SHP77 treated with DMSO at 0.1 percent for 48 hours (cell line): ENCODE data around the gene AMIGO1.
"Not testable (repeated sequence)": the region's sequence is repeated elsewhere in the genome, so short reads cannot be mapped to it uniquely, and the experiment has no call there.

Experiments used
- DNase-seq: peaks from one replicate; lab custom pipeline; 2025; lab: John Stamatoyannopoulos, UW

The AMIGO1 gene

DNA sequence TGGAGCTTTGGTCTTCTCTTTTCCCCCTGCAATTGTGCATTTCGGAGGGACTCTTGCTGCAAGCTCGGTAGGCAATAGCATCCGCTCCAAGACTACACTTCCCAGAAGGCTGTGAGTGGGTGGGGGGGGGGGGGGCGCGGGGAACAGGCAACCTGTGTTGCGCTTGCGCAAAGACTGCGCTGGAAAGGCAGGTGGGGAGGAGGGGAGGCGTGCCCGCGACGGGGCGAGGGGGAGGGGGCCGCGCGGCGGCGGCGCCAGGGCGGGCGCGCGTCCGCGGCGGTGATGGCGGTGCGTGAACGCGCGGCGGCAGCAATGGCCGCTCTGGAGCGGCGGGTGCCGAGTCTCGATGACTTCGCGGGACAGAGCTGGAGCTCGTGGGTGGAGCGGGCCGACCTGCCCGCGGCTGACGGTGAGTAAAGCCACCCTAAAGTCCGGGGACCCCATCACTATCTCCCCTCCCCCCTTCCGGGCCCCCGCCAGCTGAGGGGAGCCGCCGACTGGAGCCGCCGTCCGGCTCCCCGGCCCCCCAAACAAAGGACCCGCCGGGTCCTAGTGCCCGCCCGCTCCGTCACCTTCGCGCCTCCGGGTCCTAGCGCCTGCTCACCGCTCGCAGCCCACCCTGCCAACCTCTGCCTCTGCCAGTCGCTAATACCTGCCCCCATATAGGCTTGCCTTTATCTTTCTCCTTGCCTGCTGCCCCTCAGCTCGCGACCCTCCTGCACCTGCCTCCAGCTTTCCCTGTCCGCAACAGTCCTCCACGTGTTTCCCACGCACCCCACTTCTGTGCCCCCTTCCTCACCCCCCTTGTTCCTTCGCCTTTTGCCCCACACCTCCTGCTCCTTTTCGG lies 25.6 kb downstream of the AMIGO1 start, which contains the start of gene ATXN7L2:
Gene ATXN7L2, plus strand, starts transcription at position 234 of the 847 bp plus-strand sequence. Its CDS starts 49 bp downstream, at position 283.
- DNase-seq, result peak; percentile 58

DNA sequence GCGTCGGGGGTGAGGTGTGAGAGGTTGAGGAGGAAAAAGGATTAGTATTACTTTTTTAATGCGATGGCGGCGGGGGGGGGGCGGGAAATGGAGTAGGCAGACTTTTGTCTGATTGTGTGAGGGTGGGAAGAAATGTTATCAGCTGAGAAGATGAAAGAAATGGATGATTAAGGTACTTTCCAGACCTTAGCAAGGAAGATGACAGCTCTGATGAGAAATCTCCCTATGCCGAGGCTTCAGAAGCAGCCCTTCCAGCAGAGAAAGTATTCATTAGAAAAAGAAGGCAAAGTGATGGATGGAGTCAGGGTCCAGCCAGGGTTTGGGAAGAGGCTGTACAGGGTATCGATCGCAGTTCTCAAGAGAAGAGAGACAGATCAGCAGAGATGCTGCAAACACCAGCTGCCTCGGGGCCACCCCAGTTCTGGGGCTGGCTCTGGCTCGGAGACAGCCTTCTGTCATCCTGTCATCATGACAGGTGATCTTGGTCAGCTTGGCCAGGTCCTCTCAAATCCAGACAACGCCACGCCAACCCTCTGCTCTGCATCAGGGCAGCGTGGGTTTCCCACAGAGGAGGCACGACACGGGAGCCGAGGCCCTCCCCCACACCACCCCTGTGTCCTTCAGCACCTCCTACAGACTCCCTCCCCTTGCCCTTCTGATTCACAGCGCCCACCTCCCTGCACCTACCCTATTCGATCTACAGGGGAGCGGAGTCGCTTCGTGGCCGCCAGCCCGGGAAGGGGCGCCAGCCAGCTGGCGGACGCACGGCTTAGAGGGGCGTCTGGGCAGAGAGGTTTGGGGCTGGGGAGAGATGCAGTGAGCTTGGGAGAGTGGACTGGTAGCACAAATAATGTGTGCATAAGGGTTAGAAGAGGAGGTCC lies 26.5 kb downstream of the AMIGO1 start:
- no peak for DNase-seq

GRCh38 chr1:109482242-109482641 lies 27.3 kb downstream of the AMIGO1 start:
- DNase-seq, result no peak

GRCh38 chr1:109481646-109482045 lies 27.9 kb downstream of the AMIGO1 start:
- DNase-seq, result no peak

DNA sequence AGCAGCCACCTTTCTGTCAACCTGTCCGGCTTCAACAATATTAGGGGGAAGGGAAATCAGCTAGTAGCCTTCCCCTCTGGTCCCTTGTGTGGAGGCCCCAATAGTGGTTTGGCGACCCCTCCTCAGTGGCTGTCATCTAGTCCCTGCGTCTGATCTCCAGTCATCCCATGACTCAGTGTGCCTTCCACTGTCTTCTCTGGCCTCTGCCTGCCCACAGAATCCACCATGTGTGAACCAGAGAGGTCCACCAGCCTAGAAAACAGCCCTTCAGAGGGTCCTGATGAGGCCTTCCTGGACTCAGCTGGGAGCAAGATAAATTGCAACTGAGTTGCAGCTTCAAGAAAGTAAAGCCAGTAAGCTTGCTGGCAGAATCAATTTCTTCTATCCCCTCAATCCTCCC lies 29.6 kb downstream of the AMIGO1 start:
- DNase-seq, result no peak

DNA sequence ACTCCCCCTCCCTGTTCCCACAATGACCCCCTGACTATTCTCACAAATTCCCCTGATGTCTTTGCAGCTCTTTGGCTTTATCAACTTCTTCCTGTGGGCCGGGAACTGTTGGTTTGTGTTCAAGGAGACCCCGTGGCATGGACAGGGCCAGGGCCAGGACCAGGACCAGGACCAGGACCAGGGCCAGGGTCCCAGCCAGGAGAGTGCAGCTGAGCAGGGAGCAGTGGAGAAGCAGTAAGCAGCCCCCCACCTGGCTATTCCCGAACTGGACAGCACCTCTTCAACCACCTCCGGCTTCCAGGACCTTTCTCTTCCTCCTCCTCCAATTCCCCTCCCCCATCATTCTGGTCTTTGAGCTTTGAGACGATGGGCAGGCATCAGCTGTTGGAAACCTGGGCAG lies 30.2 kb downstream of the AMIGO1 start:
- no peak for DNase-seq

DNA sequence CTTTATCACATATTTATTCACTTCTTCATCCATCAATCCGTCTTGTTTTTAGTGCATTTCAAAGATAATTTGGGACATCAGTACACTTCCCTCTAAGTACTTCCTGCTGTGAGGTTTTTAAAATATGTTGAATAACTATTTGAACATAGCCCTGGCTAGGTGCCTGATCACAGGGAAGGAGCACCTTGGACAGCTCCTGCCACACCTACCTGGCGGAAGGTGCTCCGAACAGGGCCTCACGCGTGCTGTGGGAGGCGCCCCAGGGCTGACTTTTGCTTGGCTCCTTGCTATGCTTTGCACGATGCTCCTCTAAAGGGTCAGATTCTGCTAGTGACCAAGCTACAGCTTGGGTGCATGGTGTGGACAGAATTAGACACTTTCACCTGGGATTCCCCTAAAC lies 30.7 kb downstream of the AMIGO1 start:
- no peak for DNase-seq

DNA sequence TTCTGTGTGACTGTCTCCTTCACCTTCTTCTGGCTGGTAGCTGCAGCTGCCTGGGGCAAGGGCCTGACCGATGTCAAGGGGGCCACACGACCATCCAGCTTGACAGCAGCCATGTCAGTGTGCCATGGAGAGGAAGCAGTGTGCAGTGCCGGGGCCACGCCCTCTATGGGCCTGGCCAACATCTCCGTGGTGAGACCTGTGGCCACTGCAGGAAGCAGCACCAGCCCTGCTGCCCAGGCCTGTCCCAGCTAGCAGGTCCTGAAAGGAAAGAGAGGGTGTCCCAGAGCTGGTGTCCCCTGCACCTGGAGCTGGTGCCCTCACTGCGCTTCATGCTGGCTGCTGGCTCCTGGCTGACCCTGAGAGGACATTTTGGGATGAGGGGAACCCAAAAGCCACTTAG lies 31.7 kb downstream of the AMIGO1 start:
- DNase-seq, result no peak

GRCh38 chr1:109476825-109477224 lies 32.7 kb downstream of the AMIGO1 start:
- no peak for DNase-seq

DNA sequence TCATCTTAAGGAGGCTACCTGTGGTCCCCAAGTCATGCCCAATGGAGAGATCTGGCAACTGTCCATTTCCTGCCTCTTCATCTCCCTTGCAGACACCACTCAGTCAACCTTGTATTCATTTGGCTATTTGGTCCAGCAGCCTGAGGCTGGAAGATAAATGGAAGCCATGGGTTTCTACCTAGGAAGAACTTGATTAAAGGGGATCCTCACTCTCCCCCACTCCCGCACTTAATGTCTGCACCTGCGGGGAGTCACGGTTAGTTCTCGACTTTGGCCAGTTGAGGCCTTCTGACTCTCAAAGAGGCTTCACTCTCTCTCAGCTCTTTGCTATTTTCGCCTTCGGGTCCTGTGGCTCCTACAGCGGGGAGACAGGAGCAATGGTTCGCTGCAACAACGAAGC lies 34.3 kb downstream of the AMIGO1 start:
- DNase-seq, result no peak

- no peak for DNase-seq
Observed at GRCh38 chr1:109474697-109475096, 34.8 kb downstream of the AMIGO1 start.

DNA sequence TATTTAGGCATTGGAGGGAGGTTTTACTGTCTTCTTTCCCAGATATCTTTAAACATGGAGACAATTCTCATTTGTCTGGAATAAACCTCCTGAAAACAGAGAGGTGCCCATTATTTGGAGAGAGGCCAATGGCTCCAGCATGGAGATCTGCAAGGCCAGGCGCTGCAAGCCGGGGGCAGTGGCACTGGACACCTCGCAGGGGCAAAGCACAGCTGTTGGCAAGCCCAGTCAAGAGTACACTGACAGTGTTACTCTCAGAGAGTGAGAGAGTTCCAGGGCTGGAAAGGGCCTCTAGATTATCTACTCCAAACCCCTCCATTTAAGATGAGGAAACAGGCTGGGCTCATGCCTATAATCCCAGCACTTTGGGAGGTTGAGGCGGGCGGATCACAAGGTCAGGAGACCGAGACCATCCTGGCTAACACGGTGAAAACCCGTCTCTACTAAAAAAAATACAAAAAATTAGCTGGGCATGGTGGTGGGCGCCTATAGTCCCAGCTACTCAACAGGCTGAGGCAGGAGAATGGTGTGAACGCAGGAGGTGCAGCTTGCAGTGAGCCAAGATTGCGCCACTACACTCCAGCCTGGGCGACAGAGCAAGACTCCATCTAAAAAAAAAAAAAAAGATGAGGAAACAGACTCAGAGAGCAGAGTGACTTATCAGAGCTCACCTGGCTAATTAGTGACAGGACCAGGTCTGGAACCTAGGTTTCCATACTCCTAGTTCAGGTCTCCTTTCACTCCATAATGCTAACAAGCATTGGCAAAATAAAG lies 36.1 kb downstream of the AMIGO1 start:
- DNase-seq, result not testable (repeated sequence)

DNA sequence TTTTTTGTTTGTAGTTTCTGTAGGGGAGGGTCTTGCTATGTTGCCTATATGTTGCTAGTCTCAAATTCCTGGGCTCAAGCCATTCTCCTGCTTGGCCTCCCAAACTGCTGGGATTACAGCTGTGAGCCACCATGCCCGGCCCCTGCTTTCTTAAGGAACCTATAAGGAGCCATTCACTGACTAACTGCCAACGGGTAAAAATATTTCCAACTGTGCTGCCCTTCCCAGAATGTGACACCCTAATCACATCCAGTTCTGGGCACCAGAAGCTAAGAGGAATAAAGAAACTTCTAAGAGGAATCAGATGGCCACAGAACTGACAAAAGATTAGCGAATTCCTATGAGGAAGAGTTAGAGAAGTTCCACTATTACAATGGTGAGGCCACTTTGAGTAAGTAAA lies 36.7 kb downstream of the AMIGO1 start:
- no peak for DNase-seq

DNA sequence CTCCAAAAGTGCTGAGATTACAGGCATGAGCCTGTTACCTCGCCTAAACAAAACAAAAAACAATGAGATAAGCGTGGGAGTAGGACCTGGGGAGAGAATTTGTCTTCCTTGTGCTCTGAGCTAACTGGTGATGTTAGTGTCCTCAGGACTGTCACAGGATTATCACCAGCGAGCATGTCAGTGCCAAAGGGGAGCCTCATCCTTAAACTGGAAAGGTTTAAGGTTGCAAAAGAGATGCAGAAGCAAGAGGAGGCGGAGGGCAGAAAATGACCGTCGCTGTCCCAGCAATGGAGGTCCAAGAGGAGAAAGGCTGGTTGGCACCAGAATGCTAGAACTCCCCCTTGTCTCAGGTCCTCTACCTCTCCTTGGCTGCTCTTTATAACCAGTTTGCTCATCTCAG lies 39.3 kb downstream of the AMIGO1 start:
- no peak for DNase-seq

GRCh38 chr1:109468903-109469302 lies 40.6 kb downstream of the AMIGO1 start:
- no peak for DNase-seq

GRCh38 chr1:109468061-109468460 lies 41.5 kb downstream of the AMIGO1 start:
- no peak for DNase-seq

- DNase-seq, result no peak
Observed at GRCh38 chr1:109467301-109467777, 42.2 kb downstream of the AMIGO1 start.

DNA sequence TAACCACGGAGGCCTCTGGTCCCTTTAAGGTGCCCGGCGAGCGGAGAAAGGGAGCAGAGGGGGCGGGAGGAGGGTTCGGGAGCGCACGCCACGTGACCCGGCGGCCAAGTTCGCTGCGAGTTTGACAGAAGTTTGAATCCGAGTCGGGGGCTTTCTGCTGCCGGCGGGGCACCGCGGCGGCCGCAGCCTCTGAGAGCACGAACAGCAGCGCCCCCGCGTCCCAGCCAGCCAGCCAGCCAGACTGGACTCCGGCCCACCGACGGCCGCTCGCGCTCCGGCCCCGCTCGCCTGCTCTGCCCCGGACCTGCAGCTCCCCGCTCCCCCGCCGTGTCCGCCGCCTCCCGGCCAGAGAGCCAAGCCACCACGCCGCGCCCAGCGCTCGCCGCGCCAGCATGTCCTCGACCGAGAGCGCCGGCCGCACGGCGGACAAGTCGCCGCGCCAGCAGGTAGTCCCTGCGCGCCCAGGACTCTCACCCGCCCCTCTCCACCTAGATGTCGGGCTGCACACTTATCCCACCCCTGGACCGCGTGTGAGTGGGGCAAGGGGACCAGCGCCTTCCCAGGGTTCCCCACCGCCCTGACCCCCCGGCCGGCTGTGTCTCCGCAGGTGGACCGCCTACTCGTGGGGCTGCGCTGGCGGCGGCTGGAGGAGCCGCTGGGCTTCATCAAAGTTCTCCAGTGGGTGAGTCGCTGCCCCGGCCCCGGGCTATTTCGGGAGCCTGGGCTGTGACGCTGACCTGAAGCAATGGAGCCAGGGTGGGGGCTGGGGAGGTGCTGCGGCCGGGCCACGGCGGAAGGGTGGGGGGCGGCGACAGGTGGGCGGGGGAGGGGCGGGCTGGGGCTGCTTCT lies 42.9 kb downstream of the AMIGO1 start, which contains the start of gene SYPL2:
Gene SYPL2, plus strand, starts transcription at position 95 of the 849 bp plus-strand sequence. Its CDS starts 298 bp downstream, at position 393.
- no peak for DNase-seq

DNA sequence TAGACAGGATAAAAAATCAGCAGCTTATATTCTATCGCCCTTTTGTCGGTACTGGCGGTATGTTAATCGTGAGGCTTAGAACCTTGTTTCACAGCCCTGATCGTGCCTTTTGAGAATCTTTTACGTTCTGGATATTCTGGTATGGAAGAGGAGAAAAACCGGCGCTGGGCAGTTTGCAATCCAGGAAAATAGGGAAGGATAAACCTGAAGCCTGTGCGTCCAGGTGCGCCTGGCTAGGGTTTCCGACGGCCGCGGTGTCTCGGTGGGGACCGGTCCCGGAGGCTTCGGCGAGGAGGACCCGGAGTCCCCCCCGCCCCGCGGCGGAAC lies 43.4 kb downstream of the AMIGO1 start:
- no peak for DNase-seq

GRCh38 chr1:109457819-109458218 lies 51.7 kb downstream of the AMIGO1 start:
- DNase-seq, result no peak

GRCh38 chr1:109454497-109455133 lies 54.9 kb downstream of the AMIGO1 start:
- no peak for DNase-seq
